Right cardiac atrium (tissue), 5 donors: ENCODE results near the gene NRP1. TPM values are rescaled to one million over a fixed set of nuclear protein-coding genes. Genes with fewer than 3 reads are reported as not detected.
A peak's percentile ranks its signal among the peaks of the same experiment; 100 is the strongest.

ENCODE experiments used
- ATAC-seq, 2 donors: fragments of 200-7000 bp; cut with Tn5 transposase; one replicate each; pipeline versions ENCODE4 v1.8.0 to v1.9.1; 2020; ENCODE audit warnings: moderate library complexity in 2 of 2, mild to moderate bottlenecking in 1 of 2
- DNase-seq, 3 donors: peaks; one replicate each; pipeline ENCODE4 v3.0.0-alpha.2; 2020
- H3K27ac ChIP-seq: one replicate; pipeline ENCODE4 v1.5.1; 2013; ENCODE audit warnings: mild to moderate bottlenecking, low read length, control low read depth, moderate library complexity
- H3K27me3 ChIP-seq: one replicate; pipeline ENCODE4 v1.6.1; 2013; ENCODE audit not compliant: control insufficient read depth, insufficient read depth
- H3K4me1 ChIP-seq: one replicate; pipeline ENCODE4 v1.6.1; 2013; ENCODE audit warnings: low read length; ENCODE audit not compliant: control insufficient read depth, insufficient read depth
- H3K4me3 ChIP-seq: one replicate; pipeline ENCODE4 v1.5.1; 2013; ENCODE audit warnings: low read length, control low read depth
- H3K9me3 ChIP-seq: one replicate; pipeline ENCODE4 v1.6.1; 2013; ENCODE audit warnings: low read length; ENCODE audit not compliant: control insufficient read depth
- WGBS: extraction: QIAGEN DNeasy Blood & Tissue Kit; methylation state at CpG from one replicate; pipeline ENCODE4 v1.1.7; 2013; 5-methylcytosine and 5-hydroxymethylcytosine counted together
- intact Hi-C, 4 donors: fragments of 100-400 bp; cut with DNase I; formaldehyde crosslinking; loops; one replicate each; pipeline versions ENCODE4 v1.11.0 to v1.14.0; 2022 to 2023
- polyA plus RNA-seq: library from polyadenylated mRNA; stranded (reverse); fragments of 200-250 nt; gene quantifications from one replicate; pipeline ENCODE4 v1.2.3, GENCODE V29; 2013
- total RNA-seq, 4 donors: library from RNA; stranded (reverse); fragmentation: NEBNext Ultra II Directional; extraction: Animal tissue kit (Norgen Biotek cat#: 25700); gene quantifications; one replicate each; pipeline ENCODE4 v1.2.1, GENCODE V29; 2021
- donor health status: healthy with polysubstance abuse.
- donor health status: DM: no; HTN: yes; CAD: no.
- donor health status: DM: no; HTN: no; CAD: no.
- donor health status: DM: no; HTN: yes; CAD: no; lungs with severe emphysema.
- donor health status: DM: yes; HTN: yes; CAD: no.

The NRP1 gene
- total and polyA plus RNA-seq, 5 donors = 37.7 to 98.8 (median 92.5) TPM

DNA sequence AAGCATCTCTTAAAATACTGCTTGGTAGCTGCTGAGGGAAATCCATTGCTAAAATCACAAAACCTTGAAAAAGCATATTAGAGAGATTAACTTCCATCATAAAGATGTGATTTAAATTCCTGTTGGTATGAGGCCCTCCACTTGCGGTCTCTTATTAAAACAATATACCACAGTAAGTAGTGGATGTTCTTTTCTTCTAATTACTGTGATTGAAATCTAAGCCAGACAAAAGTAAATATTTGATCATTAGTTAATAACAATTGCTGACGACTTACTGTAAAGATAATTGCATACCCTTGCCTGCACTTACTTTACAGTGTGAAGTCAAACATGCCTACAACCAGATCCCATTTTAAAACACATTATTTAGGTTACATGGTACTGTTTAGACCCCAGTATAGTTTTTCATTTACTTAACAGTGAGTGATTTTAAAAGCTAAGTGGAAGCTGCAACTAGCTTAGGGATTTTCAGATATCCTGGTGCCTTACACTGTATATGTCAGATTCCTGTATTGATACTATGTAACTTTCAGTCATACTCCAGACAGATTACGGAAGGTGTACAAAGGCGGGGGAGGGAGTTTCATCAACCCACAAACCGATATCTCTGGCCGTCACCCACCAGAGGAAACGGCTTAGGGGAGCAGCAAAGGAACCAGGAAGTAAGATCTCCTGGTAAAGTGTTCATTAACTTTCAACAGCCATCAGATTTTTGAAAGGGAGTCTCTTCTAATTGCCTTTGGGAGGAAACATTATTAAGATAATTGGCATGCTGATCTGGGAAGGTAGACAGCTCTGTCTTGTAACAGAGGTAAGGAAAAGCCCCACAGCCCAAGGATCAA, 986 bp downstream of the NRP1 start:
- Histone ChIP-seq H3K4me1 (peaks cover 1% of the 10 kb centered on the region), H3K27ac (peak overlapping the region; percentile 98), H3K4me3 (peak overlapping the region; percentile 94), H3K27me3 (no peaks in the 10 kb centered on the region), H3K9me3 (no peaks in the 10 kb centered on the region)
- intact Hi-C loops = loop anchor here (5.0 to 10.0 kb wide), 8 partner anchors 131 to 1304 kb away; no protein-coding TSS in a partner anchor
- peak in 1 of 3 donors; percentile 41 for DNase-seq
- no peak for ATAC-seq
- 4% methylated on average over 7 of the region's 7 CpGs for WGBS

GRCh38 chr10:33332183-33333065, 2.0 kb downstream of the NRP1 start:
- no peak for DNase-seq
- Histone ChIP-seq H3K4me1 (peaks cover 2% of the 10 kb centered on the region), H3K9me3 (no peaks in the 10 kb centered on the region), H3K27me3 (no peaks in the 10 kb centered on the region), H3K4me3 (peak overlapping the region; percentile 94), H3K27ac (peak overlapping the region; percentile 76)
- 9% methylated on average over 5 of the region's 5 CpGs for WGBS
- intact Hi-C loops = loop anchor here (5.0 to 10.0 kb wide), 8 partner anchors 132 to 1305 kb away; no protein-coding TSS in a partner anchor
- ATAC-seq = no peak

DNA sequence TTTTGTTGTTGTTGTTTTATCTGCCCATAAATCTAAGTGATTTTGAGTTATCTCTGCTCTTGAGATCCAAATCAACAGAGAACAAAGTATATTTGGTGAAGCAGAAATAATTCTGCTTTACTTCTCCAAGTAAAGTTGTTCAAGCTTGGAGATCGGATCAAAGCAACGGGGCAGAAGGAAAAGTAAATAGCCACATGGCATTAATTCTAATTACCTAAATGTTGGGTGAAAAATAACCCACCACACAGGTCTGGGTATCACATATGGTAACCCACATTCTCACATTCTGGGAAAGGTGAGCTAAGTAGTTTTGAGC, 3.1 kb downstream of the NRP1 start:
- WGBS = 26% methylated on average over 2 of the region's 2 CpGs
- Histone ChIP-seq H3K4me3 (peak overlapping the region; percentile 94), H3K27ac (no peak overlapping the region), H3K27me3 (no peaks in the 10 kb centered on the region), H3K9me3 (no peaks in the 10 kb centered on the region), H3K4me1 (peaks cover 2% of the 10 kb centered on the region)
- DNase-seq = no peak
- no peak for ATAC-seq
- intact Hi-C loops = loop anchor here (5.0 to 10.0 kb wide), 8 partner anchors 133 to 1306 kb away; no protein-coding TSS in a partner anchor

GRCh38 chr10:33330543-33331378, 3.7 kb downstream of the NRP1 start:
- peak; percentile 18 to 20 for ATAC-seq
- H3K9me3 ChIP-seq = no peaks in the 10 kb centered on the region
- DNase-seq = peak; percentile 86 to 94 (median 92)
- peak overlapping the region; percentile 94 for H3K4me3 ChIP-seq
- 6% methylated on average over 13 of the region's 13 CpGs for WGBS
- H3K27ac ChIP-seq = no peak overlapping the region
- H3K27me3 ChIP-seq = no peaks in the 10 kb centered on the region
- H3K4me1 ChIP-seq = peaks cover 2% of the 10 kb centered on the region
- intact Hi-C loops = loop anchor here (5.0 to 10.0 kb wide), 8 partner anchors 133 to 1307 kb away; no protein-coding TSS in a partner anchor

GRCh38 chr10:33329178-33329577, 5.3 kb downstream of the NRP1 start:
- Histone ChIP-seq H3K4me3 (peak overlapping the region; percentile 94), H3K4me1 (peaks cover 6% of the 10 kb centered on the region), H3K27ac (no peak overlapping the region), H3K27me3 (no peaks in the 10 kb centered on the region), H3K9me3 (no peaks in the 10 kb centered on the region)
- ATAC-seq = no peak
- WGBS = 76% methylated on average over 2 of the region's 2 CpGs
- DNase-seq = no peak
- intact Hi-C loops = loop anchor here in 2 of 4 donors (10.0 kb wide), 1 partner anchor 54 kb away; no protein-coding TSS in a partner anchor

DNA sequence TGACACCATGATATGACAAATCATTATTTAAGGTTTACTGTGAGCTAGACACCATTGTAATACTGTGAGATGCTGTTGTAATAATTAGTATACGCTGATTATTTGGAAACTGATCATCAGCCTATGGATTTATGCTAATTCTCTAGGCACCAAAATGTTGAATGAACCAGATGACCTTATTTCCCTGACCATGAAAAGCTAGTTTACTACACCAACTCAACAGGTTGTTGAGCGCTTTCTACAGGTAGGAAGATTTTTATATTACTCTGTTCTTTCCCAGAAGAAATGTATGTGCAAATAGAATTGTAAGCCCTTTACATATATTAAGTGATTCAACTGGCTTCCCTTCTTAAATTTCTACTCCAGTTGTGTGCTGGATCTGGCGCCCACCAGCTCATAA, 6.2 kb downstream of the NRP1 start:
- intact Hi-C loops = loop anchor here in 2 of 4 donors (10.0 kb wide), 1 partner anchor 53 kb away; no protein-coding TSS in a partner anchor
- H3K27ac ChIP-seq = no peak overlapping the region
- H3K4me1 ChIP-seq = peaks cover 6% of the 10 kb centered on the region
- no peaks in the 10 kb centered on the region for H3K9me3 ChIP-seq
- DNase-seq (no peak), ATAC-seq (no peak)
- no peaks in the 10 kb centered on the region for H3K27me3 ChIP-seq
- 81% methylated on average over 3 of the region's 3 CpGs for WGBS
- H3K4me3 ChIP-seq = peak overlapping the region; percentile 42

DNA sequence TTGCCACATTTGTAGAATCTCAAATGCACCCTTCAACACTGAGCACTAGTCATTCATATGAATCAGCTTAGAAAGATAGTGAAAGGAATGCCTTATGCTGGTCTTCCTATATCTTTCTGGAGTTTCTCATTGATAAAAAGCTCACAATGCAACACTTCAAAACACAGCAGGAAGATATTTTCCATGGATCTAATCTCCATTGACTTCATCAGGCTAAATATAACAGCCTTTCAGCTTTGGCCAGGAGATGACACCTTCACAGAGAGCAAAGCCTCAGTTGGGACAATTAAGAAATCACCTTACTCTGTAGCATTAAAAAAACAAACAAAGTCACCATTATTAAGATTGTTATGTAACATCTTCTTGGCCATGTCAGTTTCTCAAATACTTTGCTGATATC, 6.7 kb downstream of the NRP1 start:
- ATAC-seq (peak; percentile 16 to 20), DNase-seq (no peak)
- peaks cover 8% of the 10 kb centered on the region for H3K4me1 ChIP-seq
- no peaks in the 10 kb centered on the region for H3K9me3 ChIP-seq
- intact Hi-C loops = loop anchor here in 2 of 4 donors (10.0 kb wide), 1 partner anchor 53 kb away; no protein-coding TSS in a partner anchor
- no peak overlapping the region for H3K27ac ChIP-seq
- H3K27me3 ChIP-seq = no peaks in the 10 kb centered on the region
- H3K4me3 ChIP-seq = peak overlapping the region; percentile 25

DNA sequence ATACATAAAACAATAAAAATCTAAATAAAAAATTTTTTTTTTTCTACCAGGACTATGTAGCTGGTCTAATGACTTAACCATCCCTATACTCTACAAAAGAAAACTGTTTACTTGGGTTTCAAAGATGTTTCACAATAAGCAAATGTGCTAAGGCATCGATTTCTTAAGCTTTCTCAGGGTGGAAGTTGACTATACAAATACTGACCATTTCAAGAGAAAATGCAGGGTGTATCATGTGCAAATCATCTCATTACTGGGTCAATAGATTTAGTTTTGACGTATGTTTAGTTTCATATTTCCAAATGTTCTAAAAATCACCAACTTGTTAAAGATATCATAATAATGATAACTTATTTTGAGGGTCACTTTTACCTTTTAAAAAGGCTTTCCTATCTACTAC, 7.5 kb downstream of the NRP1 start:
- 62% methylated on average over 2 of the region's 2 CpGs for WGBS
- Histone ChIP-seq H3K9me3 (no peaks in the 10 kb centered on the region), H3K4me1 (peaks cover 12% of the 10 kb centered on the region), H3K27me3 (no peaks in the 10 kb centered on the region), H3K27ac (no peak overlapping the region), H3K4me3 (peak overlapping the region; percentile 25)
- ATAC-seq (no peak), DNase-seq (no peak)
- intact Hi-C loops = loop anchor here in 2 of 4 donors (10.0 kb wide), 1 partner anchor 52 kb away; no protein-coding TSS in a partner anchor

DNA sequence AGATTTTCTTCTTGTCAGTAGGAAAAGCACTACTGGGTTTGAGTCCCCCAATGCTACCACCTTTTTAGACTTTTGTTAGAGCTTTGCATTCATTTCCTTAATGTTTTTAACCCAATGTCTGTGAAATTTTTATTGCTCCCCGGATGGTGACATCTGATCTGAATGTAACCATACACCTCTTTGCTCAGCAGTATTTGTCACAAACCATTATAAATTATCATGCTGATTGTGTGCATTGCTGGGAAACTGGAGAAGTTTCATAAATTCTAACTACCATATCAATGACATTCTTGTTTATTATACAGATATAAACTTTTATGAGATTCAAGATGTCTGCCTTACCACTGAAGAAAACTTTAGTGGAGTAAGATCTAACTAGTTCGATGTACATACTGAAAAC, 8.5 kb downstream of the NRP1 start:
- DNase-seq = no peak
- WGBS = 33% methylated on average over 2 of the region's 2 CpGs
- peak overlapping the region; percentile 46 for H3K4me3 ChIP-seq
- H3K27ac ChIP-seq = no peak overlapping the region
- no peak for ATAC-seq
- peaks cover 17% of the 10 kb centered on the region for H3K4me1 ChIP-seq
- no peaks in the 10 kb centered on the region for H3K9me3 ChIP-seq
- intact Hi-C loops = loop anchor here in 2 of 4 donors (10.0 kb wide), 1 partner anchor 51 kb away; no protein-coding TSS in a partner anchor
- H3K27me3 ChIP-seq = no peaks in the 10 kb centered on the region

DNA sequence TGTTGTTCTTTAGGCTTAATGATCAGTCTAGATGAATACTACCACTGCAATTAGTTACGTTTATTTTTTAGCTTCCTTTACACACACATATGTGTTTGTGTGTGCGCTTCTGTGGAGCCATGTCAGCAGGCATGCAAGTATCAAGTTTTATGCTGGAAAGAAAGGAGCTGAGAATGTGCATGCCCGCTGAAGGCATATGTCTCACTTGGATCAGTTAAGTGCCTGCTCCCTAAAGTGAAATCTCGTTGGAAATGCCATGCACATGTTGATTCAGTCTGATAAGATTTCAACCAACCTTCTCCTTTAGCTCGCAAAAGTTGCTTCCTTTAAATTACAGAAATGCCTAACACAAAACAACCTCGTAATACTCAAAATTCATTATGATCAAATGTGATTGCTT, 10.7 kb downstream of the NRP1 start:
- H3K4me1 ChIP-seq = peaks cover 20% of the 10 kb centered on the region
- no peak overlapping the region for H3K27ac ChIP-seq
- no peak overlapping the region for H3K4me3 ChIP-seq

More for the DNA sequence above, 10.7 kb downstream of the NRP1 start:
- DNase-seq (no peak), ATAC-seq (no peak)
- H3K9me3 ChIP-seq = no peaks in the 10 kb centered on the region
- intact Hi-C loops = loop anchor here in 2 of 4 donors (10.0 kb wide), 1 partner anchor 49 kb away; no protein-coding TSS in a partner anchor
- no peaks in the 10 kb centered on the region for H3K27me3 ChIP-seq
- WGBS = 72% methylated on average over 6 of the region's 6 CpGs
